Keratinocyte (primary cell): ENCODE results near the gene NTNG2. TPM values are rescaled to one million over a fixed set of nuclear protein-coding genes. Genes with fewer than 3 reads are reported as not detected.

ENCODE experiments used
- DNase-seq: peaks from one replicate; pipeline ENCODE4 v3.0.0-alpha.2; 2011; ENCODE audit warnings: low read depth, missing footprints, low spot score
- FAIRE-seq: peaks from 2 replicates; lab custom pipeline; 2011; peaks lifted over from hg19 to GRCh38; lab: Jason Lieb, UNC
- H2AFZ ChIP-seq: 2 replicates; pipeline ENCODE4 v1.6.0; 2012; ENCODE audit warnings: low read length, control low read depth, inconsistent platforms; ENCODE audit not compliant: control insufficient read depth
- H3K27ac ChIP-seq: 2 replicates; pipeline ENCODE4 v1.5.1; 2011; ENCODE audit warnings: low read length; ENCODE audit not compliant: control insufficient read depth, insufficient read depth
- H3K27me3 ChIP-seq: 3 replicates; pipeline ENCODE4 v1.6.0; 2011; ENCODE audit warnings: low read length; ENCODE audit not compliant: control insufficient read depth, insufficient read depth; ENCODE audit errors: extremely low read depth
- H3K36me3 ChIP-seq, 2 experiments: 2 replicates in 1 of 2; 3 replicates in 1 of 2; pipeline ENCODE4 v1.5.1; 2011; ENCODE audit warnings: low read length in 2 of 2, mild to moderate bottlenecking in 1 of 2; ENCODE audit not compliant: control insufficient read depth in 2 of 2, insufficient read depth in 2 of 2; ENCODE audit errors: extremely low read depth in 1 of 2
- H3K4me1 ChIP-seq: 3 replicates; pipeline ENCODE4 v1.5.1; 2011; ENCODE audit warnings: low read length; ENCODE audit not compliant: control insufficient read depth, insufficient read depth; ENCODE audit errors: extremely low read depth
- H3K4me2 ChIP-seq: 3 replicates; pipeline ENCODE4 v1.6.0; 2011; ENCODE audit warnings: low read depth, low read length; ENCODE audit not compliant: control insufficient read depth, insufficient read depth; ENCODE audit errors: extremely low read depth
- H3K4me3 ChIP-seq, 3 experiments: fragments of 200-600 bp in 1 of 3; sonication (generic) in 1 of 3; 2 replicates in 2 of 3; 3 replicates in 1 of 3; pipeline ENCODE4 v1.5.1; 2011 to 2016; ENCODE audit warnings: low read length in 3 of 3, mild to moderate bottlenecking in 3 of 3, control low read depth in 2 of 3, inconsistent platforms in 1 of 3, low read depth in 1 of 3, mixed read lengths in 1 of 3, mixed run types in 1 of 3, moderate library complexity in 1 of 3; ENCODE audit not compliant: control insufficient read depth in 2 of 3, insufficient read depth in 2 of 3; ENCODE audit errors: extremely low read depth in 1 of 3
- H3K79me2 ChIP-seq: 2 replicates; pipeline ENCODE4 v1.6.0; 2012; ENCODE audit warnings: low read length; ENCODE audit not compliant: control insufficient read depth, insufficient read depth
- H3K9ac ChIP-seq: 3 replicates; pipeline ENCODE4 v1.6.0; 2011; ENCODE audit warnings: low read length; ENCODE audit not compliant: control insufficient read depth, insufficient read depth; ENCODE audit errors: extremely low read depth
- H3K9me1 ChIP-seq: 3 replicates; pipeline ENCODE4 v1.6.0; 2011; ENCODE audit warnings: low read length; ENCODE audit not compliant: control insufficient read depth, insufficient read depth; ENCODE audit errors: extremely low read depth
- H3K9me3 ChIP-seq: 2 replicates; pipeline ENCODE4 v1.5.1; 2012; ENCODE audit warnings: low read depth, low read length; ENCODE audit not compliant: control insufficient read depth
- H4K20me1 ChIP-seq: 3 replicates; pipeline ENCODE4 v1.6.0; 2011; ENCODE audit warnings: low read length; ENCODE audit not compliant: control insufficient read depth, insufficient read depth; ENCODE audit errors: extremely low read depth
- CTCF ChIP-seq, 3 experiments: IDR thresholded peaks in 1 of 3; conservative IDR thresholded peaks in 1 of 3; optimal IDR thresholded peaks in 1 of 3; 2 replicates in 2 of 3; 3 replicates in 1 of 3; pipeline versions ENCODE3 to v1.5.1; 2011; ENCODE audit warnings: low read length in 3 of 3, mild to moderate bottlenecking in 3 of 3, moderate library complexity in 2 of 3, control low read depth in 1 of 3, inconsistent platforms in 1 of 3; ENCODE audit not compliant: insufficient read depth in 2 of 3; ENCODE audit errors: extremely low read depth in 1 of 3
- EZH2 ChIP-seq: IDR thresholded peaks from one replicate; pipeline ENCODE4 v1.6.1; 2012; ENCODE audit warnings: inconsistent platforms, mild to moderate bottlenecking, low read length, moderate library complexity
- dilution Hi-C: fragments of 300-500 bp; cut with MboI; formaldehyde crosslinking; loops from one replicate; pipeline ENCODE4 v1.7.0; 2020; ENCODE audit warnings: low sequenced_read_pairs; ENCODE audit not compliant: extremely low pct_ligation_motif_present
- polyA plus RNA-seq, 5 experiments: library from polyadenylated mRNA; depleted of rRNA in 3 of 5; stranded (reverse) in 3 of 5; stranded (forward) in 1 of 5; unstranded in 1 of 5; fragments of >200 nt; gene quantifications; 1 replicate in 1 of 5; 2 replicates in 3 of 5; 3 replicates in 1 of 5; pipeline versions ENCODE4 v1.2.1 to v1.2.3, GENCODE V29; 2011 to 2012; ENCODE audit warnings: missing spikeins in 2 of 5, low read depth in 1 of 5, low replicate concordance in 1 of 5

Gene NTNG2
- polyA plus RNA-seq, 1 donor (not counting 4 experiments of a cell fraction or from before 2014, with no cell fraction given), result 0.05 TPM

DNA sequence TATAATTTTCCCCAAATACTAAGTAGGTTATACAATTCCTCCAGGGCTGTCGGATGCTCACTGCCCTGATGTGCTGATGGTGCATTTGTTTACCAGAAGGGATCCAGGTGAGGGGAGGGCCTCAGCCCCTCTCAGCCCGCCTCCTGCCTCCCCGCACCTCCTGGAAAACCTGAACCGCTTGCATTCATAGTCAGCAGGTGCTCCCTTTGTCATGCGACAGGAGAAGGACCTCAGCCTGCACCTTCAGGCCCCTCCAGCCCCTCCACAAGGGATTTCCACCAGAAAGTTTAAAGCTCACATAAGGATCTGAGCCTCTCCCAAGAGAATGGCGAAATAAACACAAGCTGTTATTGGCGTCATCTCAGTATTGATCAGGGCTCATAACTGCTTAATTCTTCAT, 36.5 kb upstream of the NTNG2 start:
- no peak overlapping the region for H3K4me2 ChIP-seq
- FAIRE-seq, result no peak
- no peaks in the 10 kb centered on the region for H3K79me2 ChIP-seq
- H4K20me1 ChIP-seq, result no peaks in the 10 kb centered on the region
- dilution Hi-C loops, result no loop called here
- H3K27ac ChIP-seq, result no peak overlapping the region
- H3K4me3 ChIP-seq, result no peak overlapping the region
- TF ChIP-seq EZH2 (no peak), CTCF (optimal IDR thresholded peaks at IDR 0.05 in 1 of 3, IDR thresholded peaks at IDR 0.05 in 1 of 3, conservative IDR thresholded peaks at IDR 0.05 in 1 of 3; ENCODE audit: extremely low read depth in 1 of 3, insufficient read depth in 2 of 3, low read length in 3 of 3) (no peak)
- no peaks in the 10 kb centered on the region for H3K36me3 ChIP-seq
- no peak overlapping the region for H2AFZ ChIP-seq
- H3K27me3 ChIP-seq, result peaks cover 73% of the 10 kb centered on the region
- no peak overlapping the region for H3K9ac ChIP-seq
- DNase-seq, result no peak
- no peaks in the 10 kb centered on the region for H3K9me1 ChIP-seq
- no peaks in the 10 kb centered on the region for H3K4me1 ChIP-seq
- no peaks in the 10 kb centered on the region for H3K9me3 ChIP-seq

- H3K9me3 ChIP-seq, result no peaks in the 10 kb centered on the region
- H3K27me3 ChIP-seq, result peaks cover 73% of the 10 kb centered on the region
- H3K36me3 ChIP-seq, result no peaks in the 10 kb centered on the region
- FAIRE-seq (no peak), DNase-seq (no peak)
- H3K27ac ChIP-seq, result no peak overlapping the region
- H3K9ac ChIP-seq, result no peak overlapping the region
- H4K20me1 ChIP-seq, result no peaks in the 10 kb centered on the region
- no peak overlapping the region for H3K4me3 ChIP-seq
- dilution Hi-C loops, result no loop called here
- H3K9me1 ChIP-seq, result no peaks in the 10 kb centered on the region
- TF ChIP-seq CTCF (optimal IDR thresholded peaks at IDR 0.05 in 1 of 3, IDR thresholded peaks at IDR 0.05 in 1 of 3, conservative IDR thresholded peaks at IDR 0.05 in 1 of 3; ENCODE audit: extremely low read depth in 1 of 3, insufficient read depth in 2 of 3, low read length in 3 of 3) (no peak), EZH2 (no peak)
- H2AFZ ChIP-seq, result no peak overlapping the region
- no peaks in the 10 kb centered on the region for H3K79me2 ChIP-seq
- no peaks in the 10 kb centered on the region for H3K4me1 ChIP-seq
- H3K4me2 ChIP-seq, result no peak overlapping the region
Measured at GRCh38 chr9:132125944-132126679, 35.7 kb upstream of the NTNG2 start.
